ENCODE results near the gene CASZ1. TPM values are rescaled to one million over a fixed set of nuclear protein-coding genes. Genes with fewer than 3 reads are reported as not detected.

Gene CASZ1
- total RNA-seq, 1 experiment from 2014 or later, result 15.2 TPM

- Histone ChIP-seq H3K36me3 (ENCODE audit: low read depth) (no peaks in the 10 kb centered on the region), H3K9me2 (ENCODE audit: insufficient read depth) (no peaks in the 10 kb centered on the region), H3F3A (ENCODE audit: insufficient read depth, low read depth) (no peaks in the 10 kb centered on the region; the same call in 1 of the 2 replicates), H3K4me2 (no peak overlapping the region), H3K27ac (no peak overlapping the region), H4K20me1 (ENCODE audit: insufficient read depth) (no peaks in the 10 kb centered on the region), H3K4me1 (replicated peaks; ENCODE audit: insufficient read depth) (peaks cover 12% of the 10 kb centered on the region), H3K79me2 (ENCODE audit: low read depth) (no peaks in the 10 kb centered on the region), H3K27me3 (ENCODE audit: insufficient read depth, low read depth) (no peaks in the 10 kb centered on the region), H3K4me3 (no peak overlapping the region), H3K9me3 (ENCODE audit: insufficient read depth, low read depth) (no peaks in the 10 kb centered on the region), H2AFZ (no peak overlapping the region)
- no TSS peak for BruUV-seq (replicated peaks)
- POLR2A ChIA-PET (ENCODE audit: unreplicated experiment), result interaction anchor here (0.6 kb wide), 1 partner anchor 110 kb away, joined by 4 read pairs; no protein-coding TSS in a partner anchor
- intact Hi-C loops (cut with micrococcal nuclease; ENCODE audit: unreplicated experiment), result loop anchor here (5.0 kb wide), 2 partner anchors 33 to 272 kb away; no protein-coding TSS in a partner anchor
- DNase-seq, result no peak
- CTCF ChIA-PET, result no interaction called here
- TF ChIP-seq CTCF (conservative IDR thresholded peaks at IDR 0.05) (no peak), EZH2 (IDR thresholded peaks at IDR 0.05; ENCODE audit: low read depth) (no peak)
Measured at GRCh38 chr1:10799726-10800125, 3.3 kb upstream of the CASZ1 start.

GRCh38 chr1:10795276-10796021 is 997 bp downstream of the CASZ1 start:
- peaks cover 5% of the 10 kb centered on the region; the same call in 1 of the 2 replicates for H3F3A ChIP-seq (ENCODE audit: insufficient read depth, low read depth)
- peak overlapping the region; percentile 78 for H3K4me3 ChIP-seq
- peak in 1 of 2 experiments; percentile 16 for DNase-seq
- H3K27me3 ChIP-seq (ENCODE audit: insufficient read depth, low read depth), result no peaks in the 10 kb centered on the region
- H3K9me2 ChIP-seq (ENCODE audit: insufficient read depth), result no peaks in the 10 kb centered on the region
- H3K4me2 ChIP-seq, result peak overlapping the region; percentile 97
- H3K9me3 ChIP-seq (ENCODE audit: insufficient read depth, low read depth), result no peaks in the 10 kb centered on the region
- H3K27ac ChIP-seq, result no peak overlapping the region
- H3K36me3 ChIP-seq (ENCODE audit: low read depth), result no peaks in the 10 kb centered on the region
- ChIA-PET POLR2A (ENCODE audit: unreplicated experiment) (no interaction called here), CTCF (interaction anchor here (0.7 kb wide), 2 partner anchors 21 to 34 kb away, joined by 3 to 4 read pairs; no protein-coding TSS in a partner anchor)
- H3K4me1 ChIP-seq (replicated peaks; ENCODE audit: insufficient read depth), result peaks cover 19% of the 10 kb centered on the region
- BruUV-seq (replicated peaks), result no TSS peak
- TF ChIP-seq EZH2 (IDR thresholded peaks at IDR 0.05; ENCODE audit: low read depth), result no peak
- TF ChIP-seq CTCF (conservative IDR thresholded peaks at IDR 0.05), result no peak
- peak overlapping the region; percentile 52; the same call in 1 of the 2 replicates for H2AFZ ChIP-seq
- intact Hi-C loops (cut with micrococcal nuclease; ENCODE audit: unreplicated experiment), result loop anchor here (1.0 to 5.0 kb wide), 3 partner anchors 37 to 116 kb away; no protein-coding TSS in a partner anchor
- no peaks in the 10 kb centered on the region for H3K79me2 ChIP-seq (ENCODE audit: low read depth)
- no peaks in the 10 kb centered on the region for H4K20me1 ChIP-seq (ENCODE audit: insufficient read depth)

GRCh38 chr1:10794724-10795275 is 1.6 kb downstream of the CASZ1 start:
- peak overlapping the region; percentile 52; the same call in 1 of the 2 replicates for H2AFZ ChIP-seq
- H3K4me3 ChIP-seq, result peak overlapping the region; percentile 78
- no peaks in the 10 kb centered on the region for H3K9me3 ChIP-seq (ENCODE audit: insufficient read depth, low read depth)
- CTCF ChIA-PET, result interaction anchor here (0.6 to 0.7 kb wide), 2 partner anchors 22 to 67 kb away, joined by 3 to 4 read pairs; no protein-coding TSS in a partner anchor
- peaks cover 19% of the 10 kb centered on the region for H3K4me1 ChIP-seq (replicated peaks; ENCODE audit: insufficient read depth)
- no peaks in the 10 kb centered on the region for H4K20me1 ChIP-seq (ENCODE audit: insufficient read depth)
- no peak overlapping the region for H3K27ac ChIP-seq
- intact Hi-C loops (cut with micrococcal nuclease; ENCODE audit: unreplicated experiment), result loop anchor here (5.0 kb wide), 1 partner anchor 38 kb away; no protein-coding TSS in a partner anchor
- H3K27me3 ChIP-seq (ENCODE audit: insufficient read depth, low read depth), result no peaks in the 10 kb centered on the region
- POLR2A ChIA-PET (ENCODE audit: unreplicated experiment), result no interaction called here
- no peaks in the 10 kb centered on the region for H3K36me3 ChIP-seq (ENCODE audit: low read depth)
- peak overlapping the region; percentile 97 for H3K4me2 ChIP-seq
- TF ChIP-seq CTCF (conservative IDR thresholded peaks at IDR 0.05) (no peak), EZH2 (IDR thresholded peaks at IDR 0.05; ENCODE audit: low read depth) (no peak)
- no TSS peak for BruUV-seq (replicated peaks)
- no peaks in the 10 kb centered on the region for H3K9me2 ChIP-seq (ENCODE audit: insufficient read depth)
- H3F3A ChIP-seq (ENCODE audit: insufficient read depth, low read depth), result peaks cover 5% of the 10 kb centered on the region; the same call in 1 of the 2 replicates
- no peaks in the 10 kb centered on the region for H3K79me2 ChIP-seq (ENCODE audit: low read depth)
- peak in 1 of 2 experiments; percentile 29 for DNase-seq

Measured in PC-9 (cell line).